ENCODE results near the gene MDFIC.

GRCh38 chr7:114937446-114937845, 15.6 kb downstream of the MDFIC start:
- TF ChIP-seq POLR2A (IDR thresholded peaks at IDR 0.05; ENCODE audit: low read depth, low read length) (no peak), POU2F2 (IDR thresholded peaks at IDR 0.05; ENCODE audit: low read depth, low read length) (no peak)
